ENCODE measurements around the gene ANKRD33B.

The ANKRD33B gene

DNA sequence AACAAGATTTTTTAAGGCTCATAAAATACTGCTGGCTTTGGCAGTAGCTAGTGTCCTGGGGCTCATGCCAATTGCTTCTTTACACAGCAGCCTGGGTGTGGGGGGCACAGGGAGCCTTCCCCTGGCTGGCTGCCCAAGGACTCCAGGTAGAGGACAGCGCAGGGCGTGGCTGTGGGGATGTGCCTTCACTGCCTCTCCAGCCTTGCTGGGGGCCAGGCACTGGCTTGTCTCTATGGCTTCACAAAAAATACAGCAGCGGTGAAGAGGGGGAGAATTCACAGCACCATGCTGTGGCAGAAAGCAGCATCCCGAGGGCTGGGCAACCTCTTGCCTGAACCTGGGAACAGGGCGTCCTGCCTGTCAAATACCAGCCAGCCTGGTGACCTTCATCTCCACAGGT lies 139.8 kb downstream of the ANKRD33B start:
- no peaks in the 10 kb centered on the region for H3K36me3 ChIP-seq (replicated peaks; ENCODE audit: insufficient read depth, low read length)
- TF ChIP-seq EZH2phosphoT487 (IDR thresholded peaks at IDR 0.05; ENCODE audit: low read length) (no peak), EZH2 (optimal IDR thresholded peaks at IDR 0.05; ENCODE audit: low read depth, low read length) (no peak)
- TF ChIP-seq, protein P1, sequence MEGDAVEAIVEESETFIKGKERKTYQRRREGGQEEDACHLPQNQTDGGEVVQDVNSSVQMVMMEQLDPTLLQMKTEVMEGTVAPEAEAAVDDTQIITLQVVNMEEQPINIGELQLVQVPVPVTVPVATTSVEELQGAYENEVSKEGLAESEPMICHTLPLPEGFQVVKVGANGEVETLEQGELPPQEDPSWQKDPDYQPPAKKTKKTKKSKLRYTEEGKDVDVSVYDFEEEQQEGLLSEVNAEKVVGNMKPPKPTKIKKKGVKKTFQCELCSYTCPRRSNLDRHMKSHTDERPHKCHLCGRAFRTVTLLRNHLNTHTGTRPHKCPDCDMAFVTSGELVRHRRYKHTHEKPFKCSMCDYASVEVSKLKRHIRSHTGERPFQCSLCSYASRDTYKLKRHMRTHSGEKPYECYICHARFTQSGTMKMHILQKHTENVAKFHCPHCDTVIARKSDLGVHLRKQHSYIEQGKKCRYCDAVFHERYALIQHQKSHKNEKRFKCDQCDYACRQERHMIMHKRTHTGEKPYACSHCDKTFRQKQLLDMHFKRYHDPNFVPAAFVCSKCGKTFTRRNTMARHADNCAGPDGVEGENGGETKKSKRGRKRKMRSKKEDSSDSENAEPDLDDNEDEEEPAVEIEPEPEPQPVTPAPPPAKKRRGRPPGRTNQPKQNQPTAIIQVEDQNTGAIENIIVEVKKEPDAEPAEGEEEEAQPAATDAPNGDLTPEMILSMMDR (IDR thresholded peaks at IDR 0.05; ENCODE audit: low read length), result no peak
- H3K9me2 ChIP-seq (replicated peaks; ENCODE audit: insufficient read depth, low read length), result no peaks in the 10 kb centered on the region
- H3K27me3 ChIP-seq (replicated peaks; ENCODE audit: insufficient read depth, low read length), result no peaks in the 10 kb centered on the region
- H3K9ac ChIP-seq (ENCODE audit: low read length), result no peak overlapping the region
- peaks cover 4% of the 10 kb centered on the region; the same call in 1 of the 2 replicates for H3K79me2 ChIP-seq (ENCODE audit: low read length)
- no peak overlapping the region for H3K4me2 ChIP-seq (ENCODE audit: low read depth, low read length)
- no peak overlapping the region for H2AFZ ChIP-seq (ENCODE audit: low read length)
- DNase-seq, result no peak
- H3K27ac ChIP-seq (ENCODE audit: low read length), result no peak overlapping the region
- H3F3A ChIP-seq (ENCODE audit: insufficient read depth, low read length), result no peaks in the 10 kb centered on the region
- no peaks in the 10 kb centered on the region for H4K20me1 ChIP-seq (ENCODE audit: insufficient read depth, low read length)
- no peaks in the 10 kb centered on the region for H3K4me1 ChIP-seq (ENCODE audit: low read length)
- no peaks in the 10 kb centered on the region for H3K9me3 ChIP-seq (replicated peaks; ENCODE audit: insufficient read depth, low read length)
- H3K4me3 ChIP-seq (ENCODE audit: low read length), result no peak overlapping the region

DNA sequence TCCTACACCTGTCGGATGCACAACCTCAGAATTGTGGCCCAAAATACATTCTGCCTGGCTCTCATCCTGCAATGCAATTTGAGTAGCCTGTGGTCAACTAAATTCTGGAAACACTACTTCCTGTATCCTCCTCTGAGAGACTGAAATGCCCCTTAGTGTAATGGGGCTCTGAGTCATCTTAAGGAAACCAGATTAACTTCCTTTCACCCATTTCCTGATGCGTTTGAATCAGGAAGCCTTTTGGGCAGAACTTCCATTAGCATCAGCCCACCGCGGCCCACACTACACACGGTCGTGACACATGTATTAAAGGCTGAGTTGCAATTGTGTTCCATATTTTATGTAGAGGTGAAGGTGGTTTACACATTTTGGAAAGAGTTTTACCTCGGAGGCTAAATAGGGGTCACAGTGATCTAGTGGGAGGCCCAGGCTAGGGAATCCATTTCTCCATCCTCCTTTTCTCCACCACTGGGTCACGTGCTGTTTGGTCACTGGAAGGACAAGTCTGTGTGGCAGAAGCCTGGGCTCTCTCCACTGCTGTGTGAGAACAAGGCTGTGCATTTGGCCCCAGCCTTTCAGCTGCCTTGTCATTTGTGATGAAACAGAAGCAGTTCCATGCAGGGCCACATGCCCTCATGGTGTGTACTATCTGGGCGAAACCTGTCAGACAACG lies 141.2 kb downstream of the ANKRD33B start:
- no peaks in the 10 kb centered on the region for H3K36me3 ChIP-seq (replicated peaks; ENCODE audit: insufficient read depth, low read length)

DNA sequence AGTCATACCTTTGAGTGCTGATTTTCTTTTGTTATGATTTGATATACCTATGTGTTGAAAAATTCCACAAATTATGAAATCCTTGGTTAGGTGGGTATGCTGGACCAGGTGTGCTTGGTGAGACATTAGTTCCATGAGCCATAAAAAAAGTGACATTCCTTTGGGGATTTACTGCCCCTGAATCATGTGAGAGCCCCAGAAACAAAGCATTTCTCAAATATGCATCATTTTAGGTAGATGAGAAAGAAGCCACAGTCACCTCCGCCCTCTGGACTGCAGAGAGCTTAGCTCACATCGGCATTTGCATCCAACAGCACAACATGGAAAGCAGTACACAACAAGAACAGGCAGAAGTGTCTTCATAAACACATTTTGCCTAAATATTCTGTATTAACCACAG lies 141.9 kb downstream of the ANKRD33B start:
- Histone ChIP-seq H3K9me3 (replicated peaks; ENCODE audit: insufficient read depth, low read length) (no peaks in the 10 kb centered on the region), H3K27ac (ENCODE audit: low read length) (no peak overlapping the region), H3F3A (ENCODE audit: insufficient read depth, low read length) (no peaks in the 10 kb centered on the region), H3K9ac (ENCODE audit: low read length) (no peak overlapping the region), H3K27me3 (replicated peaks; ENCODE audit: insufficient read depth, low read length) (no peaks in the 10 kb centered on the region), H3K36me3 (replicated peaks; ENCODE audit: insufficient read depth, low read length) (no peaks in the 10 kb centered on the region), H3K79me2 (ENCODE audit: low read length) (peaks cover 7% of the 10 kb centered on the region; the same call in 1 of the 2 replicates), H4K20me1 (ENCODE audit: insufficient read depth, low read length) (no peaks in the 10 kb centered on the region), H3K4me1 (ENCODE audit: low read length) (no peaks in the 10 kb centered on the region), H2AFZ (ENCODE audit: low read length) (no peak overlapping the region), H3K4me3 (ENCODE audit: low read length) (no peak overlapping the region), H3K4me2 (ENCODE audit: low read depth, low read length) (no peak overlapping the region), H3K9me2 (replicated peaks; ENCODE audit: insufficient read depth, low read length) (no peaks in the 10 kb centered on the region)
- DNase-seq, result no peak
- no peak for TF ChIP-seq EZH2phosphoT487 (IDR thresholded peaks at IDR 0.05; ENCODE audit: low read length)
- TF ChIP-seq, protein P1 (IDR thresholded peaks at IDR 0.05; ENCODE audit: low read length), result no peak
- no peak for TF ChIP-seq EZH2 (optimal IDR thresholded peaks at IDR 0.05; ENCODE audit: low read depth, low read length)

More for the DNA sequence above, 141.2 kb downstream of the ANKRD33B start:
- H4K20me1 ChIP-seq (ENCODE audit: insufficient read depth, low read length), result no peaks in the 10 kb centered on the region
- H3K9me2 ChIP-seq (replicated peaks; ENCODE audit: insufficient read depth, low read length), result no peaks in the 10 kb centered on the region
- H3K9me3 ChIP-seq (replicated peaks; ENCODE audit: insufficient read depth, low read length), result no peaks in the 10 kb centered on the region
- H3K4me3 ChIP-seq (ENCODE audit: low read length), result no peak overlapping the region
- H2AFZ ChIP-seq (ENCODE audit: low read length), result no peak overlapping the region
- H3K9ac ChIP-seq (ENCODE audit: low read length), result no peak overlapping the region
- H3K27ac ChIP-seq (ENCODE audit: low read length), result no peak overlapping the region
- H3F3A ChIP-seq (ENCODE audit: insufficient read depth, low read length), result no peaks in the 10 kb centered on the region
- H3K4me1 ChIP-seq (ENCODE audit: low read length), result no peaks in the 10 kb centered on the region
- TF ChIP-seq EZH2phosphoT487 (IDR thresholded peaks at IDR 0.05; ENCODE audit: low read length), result no peak
- TF ChIP-seq EZH2 (optimal IDR thresholded peaks at IDR 0.05; ENCODE audit: low read depth, low read length), result no peak
- TF ChIP-seq, protein P1 (IDR thresholded peaks at IDR 0.05; ENCODE audit: low read length), result no peak
- H3K27me3 ChIP-seq (replicated peaks; ENCODE audit: insufficient read depth, low read length), result no peaks in the 10 kb centered on the region
- peaks cover 6% of the 10 kb centered on the region; the same call in 1 of the 2 replicates for H3K79me2 ChIP-seq (ENCODE audit: low read length)
- no peak overlapping the region for H3K4me2 ChIP-seq (ENCODE audit: low read depth, low read length)
- no peak for DNase-seq

All from MM.1S (cell line).